Measurements from ENCODE around the gene PLXNA4. TPM values are rescaled to one million over a fixed set of nuclear protein-coding genes. Genes with fewer than 3 reads are reported as not detected.

Gene PLXNA4
- total and polyA plus RNA-seq, 8 donors: 1.9 to 6.6 (median 3.4) TPM

GRCh38 chr7:132458729-132459128 is 117.5 kb downstream of the PLXNA4 start:
- no peak for TF ChIP-seq CTCF (IDR thresholded peaks at IDR 0.05)

GRCh38 chr7:132457658-132458057 is 118.6 kb downstream of the PLXNA4 start:
- DNase-seq (no peak), ATAC-seq (no peak)
- TF ChIP-seq CTCF (IDR thresholded peaks at IDR 0.05): no peak
- intact Hi-C loops (cut with DNase I): no loop called here
- no peaks in the 10 kb centered on the region for H3K4me1 ChIP-seq
- no peak overlapping the region for H3K4me3 ChIP-seq
- H3K9me3 ChIP-seq: no peaks in the 10 kb centered on the region
- H3K27ac ChIP-seq: no peak overlapping the region
- H3K27me3 ChIP-seq: no peaks in the 10 kb centered on the region
- no peaks in the 10 kb centered on the region for H3K36me3 ChIP-seq

More at GRCh38 chr7:132458729-132459128, 117.5 kb downstream of the PLXNA4 start:
- Histone ChIP-seq H3K4me3 (no peak overlapping the region), H3K4me1 (no peaks in the 10 kb centered on the region), H3K9me3 (no peaks in the 10 kb centered on the region), H3K27me3 (no peaks in the 10 kb centered on the region), H3K27ac (no peak overlapping the region), H3K36me3 (no peaks in the 10 kb centered on the region)
- ATAC-seq (no peak), DNase-seq (no peak)
- intact Hi-C loops (cut with DNase I): no loop called here

GRCh38 chr7:132456418-132456817 is 119.9 kb downstream of the PLXNA4 start:
- H3K27me3 ChIP-seq: no peaks in the 10 kb centered on the region
- DNase-seq: no peak
- H3K27ac ChIP-seq: no peak overlapping the region
- no peaks in the 10 kb centered on the region for H3K9me3 ChIP-seq
- no peak overlapping the region for H3K4me3 ChIP-seq
- no peaks in the 10 kb centered on the region for H3K36me3 ChIP-seq
- TF ChIP-seq CTCF (IDR thresholded peaks at IDR 0.05): no peak
- intact Hi-C loops (cut with DNase I): no loop called here
- H3K4me1 ChIP-seq: no peaks in the 10 kb centered on the region
- no peak for ATAC-seq

GRCh38 chr7:132455378-132455777 is 120.9 kb downstream of the PLXNA4 start:
- ATAC-seq: no peak
- Histone ChIP-seq H3K9me3 (no peaks in the 10 kb centered on the region), H3K36me3 (no peaks in the 10 kb centered on the region), H3K4me1 (no peaks in the 10 kb centered on the region), H3K4me3 (no peak overlapping the region), H3K27me3 (no peaks in the 10 kb centered on the region), H3K27ac (no peak overlapping the region)
- no peak for DNase-seq
- intact Hi-C loops (cut with DNase I): no loop called here
- no peak for TF ChIP-seq CTCF (IDR thresholded peaks at IDR 0.05)

GRCh38 chr7:132453826-132454225 is 122.4 kb downstream of the PLXNA4 start:
- ATAC-seq (no peak), DNase-seq (no peak)
- TF ChIP-seq CTCF (IDR thresholded peaks at IDR 0.05): no peak
- Histone ChIP-seq H3K4me3 (no peak overlapping the region), H3K27me3 (no peaks in the 10 kb centered on the region), H3K36me3 (no peaks in the 10 kb centered on the region), H3K9me3 (no peaks in the 10 kb centered on the region), H3K4me1 (no peaks in the 10 kb centered on the region), H3K27ac (no peak overlapping the region)
- intact Hi-C loops (cut with DNase I): no loop called here
